ENCODE results near the gene HORMAD2. TPM values are rescaled to one million over a fixed set of nuclear protein-coding genes. Genes with fewer than 3 reads are reported as not detected.

HORMAD2 gene
- total RNA-seq, 1 donor from 2014 or later, result not detected

DNA sequence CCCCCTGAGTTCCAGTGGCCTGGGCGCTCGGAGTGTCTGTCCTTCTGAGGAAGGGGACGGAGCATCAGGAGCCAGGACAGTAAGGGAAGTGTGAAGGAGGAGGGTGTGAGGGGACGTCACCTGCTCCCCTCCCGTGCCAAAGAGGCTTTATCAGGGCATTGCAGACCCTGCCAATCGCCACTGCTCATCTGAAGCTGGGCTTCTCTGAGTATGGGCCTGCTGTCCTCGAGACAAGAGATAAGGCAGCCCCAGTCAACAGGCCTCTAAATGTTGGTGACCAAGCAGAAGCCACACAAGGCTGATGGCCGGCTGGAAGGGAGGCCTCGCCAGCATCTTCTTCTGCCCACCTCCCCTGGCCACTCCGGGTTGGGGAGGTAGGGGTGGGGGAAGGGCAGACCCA, 136.4 kb downstream of the HORMAD2 start:
- Mint-ChIP-seq H3K4me3 (ENCODE audit: unreplicated experiment) (no peak overlapping the region), H3K27ac (ENCODE audit: unreplicated experiment) (peak overlapping the region; percentile 69), H3K27me3 (ENCODE audit: unreplicated experiment) (no peaks in the 10 kb centered on the region), H3K36me3 (ENCODE audit: unreplicated experiment) (no peaks in the 10 kb centered on the region), H3K4me1 (ENCODE audit: unreplicated experiment) (peaks cover 39% of the 10 kb centered on the region), H3K9me3 (ENCODE audit: unreplicated experiment) (no peaks in the 10 kb centered on the region)
- no peak for DNase-seq (ENCODE audit: extremely low spot score, unreplicated experiment)
- TF ChIP-seq, protein P1, sequence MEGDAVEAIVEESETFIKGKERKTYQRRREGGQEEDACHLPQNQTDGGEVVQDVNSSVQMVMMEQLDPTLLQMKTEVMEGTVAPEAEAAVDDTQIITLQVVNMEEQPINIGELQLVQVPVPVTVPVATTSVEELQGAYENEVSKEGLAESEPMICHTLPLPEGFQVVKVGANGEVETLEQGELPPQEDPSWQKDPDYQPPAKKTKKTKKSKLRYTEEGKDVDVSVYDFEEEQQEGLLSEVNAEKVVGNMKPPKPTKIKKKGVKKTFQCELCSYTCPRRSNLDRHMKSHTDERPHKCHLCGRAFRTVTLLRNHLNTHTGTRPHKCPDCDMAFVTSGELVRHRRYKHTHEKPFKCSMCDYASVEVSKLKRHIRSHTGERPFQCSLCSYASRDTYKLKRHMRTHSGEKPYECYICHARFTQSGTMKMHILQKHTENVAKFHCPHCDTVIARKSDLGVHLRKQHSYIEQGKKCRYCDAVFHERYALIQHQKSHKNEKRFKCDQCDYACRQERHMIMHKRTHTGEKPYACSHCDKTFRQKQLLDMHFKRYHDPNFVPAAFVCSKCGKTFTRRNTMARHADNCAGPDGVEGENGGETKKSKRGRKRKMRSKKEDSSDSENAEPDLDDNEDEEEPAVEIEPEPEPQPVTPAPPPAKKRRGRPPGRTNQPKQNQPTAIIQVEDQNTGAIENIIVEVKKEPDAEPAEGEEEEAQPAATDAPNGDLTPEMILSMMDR (IDR thresholded peaks at IDR 0.05), result no peak

DNA sequence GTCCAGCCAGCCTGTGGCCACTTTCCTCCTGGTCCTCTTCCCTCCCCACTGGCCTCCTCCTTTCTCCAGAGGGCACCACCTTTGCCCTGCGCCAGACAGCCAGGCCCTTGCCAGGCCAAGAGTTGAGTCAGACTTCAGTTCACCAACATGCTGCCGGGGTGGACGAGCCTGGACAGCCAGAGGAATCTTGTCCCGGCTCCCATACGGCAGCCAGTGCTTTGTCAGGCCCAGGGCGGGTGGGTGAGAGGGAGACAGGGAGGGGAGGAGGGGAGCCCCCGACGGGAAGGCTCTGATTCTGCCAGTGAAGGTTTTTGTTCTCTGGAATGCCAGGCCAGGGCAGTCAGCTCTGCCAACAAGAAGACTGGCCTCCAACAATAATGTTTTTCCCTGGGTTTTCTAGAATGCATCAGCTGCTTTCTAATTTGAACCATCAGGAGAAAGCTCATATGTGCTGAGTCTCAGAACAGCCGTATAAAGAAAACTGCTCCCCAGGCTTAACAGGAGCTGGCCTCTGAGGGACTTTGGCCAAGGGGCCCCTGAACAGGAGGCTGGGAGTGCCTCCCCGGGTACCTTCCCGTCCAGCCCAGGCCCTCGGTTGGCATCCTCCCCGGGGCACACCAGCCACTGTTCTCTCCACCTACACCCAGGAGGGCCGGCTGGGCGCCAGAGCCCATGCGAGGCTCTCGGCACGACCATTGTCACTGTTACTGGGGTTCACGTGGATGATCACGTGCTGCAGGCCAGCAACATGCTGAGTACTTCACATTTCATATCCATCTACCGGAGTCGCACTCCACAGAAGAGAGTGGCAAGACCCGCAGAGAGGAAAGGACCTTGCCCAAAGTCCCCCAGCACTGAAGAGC, 137.7 kb downstream of the HORMAD2 start:
- TF ChIP-seq, protein P1 (IDR thresholded peaks at IDR 0.05), result no peak
- H3K4me1 Mint-ChIP-seq (ENCODE audit: unreplicated experiment), result peaks cover 30% of the 10 kb centered on the region
- H3K36me3 Mint-ChIP-seq (ENCODE audit: unreplicated experiment), result no peaks in the 10 kb centered on the region
- no peaks in the 10 kb centered on the region for H3K27me3 Mint-ChIP-seq (ENCODE audit: unreplicated experiment)
- peak overlapping the region; percentile 96 for H3K27ac Mint-ChIP-seq (ENCODE audit: unreplicated experiment)
- H3K9me3 Mint-ChIP-seq (ENCODE audit: unreplicated experiment), result no peaks in the 10 kb centered on the region
- DNase-seq (ENCODE audit: extremely low spot score, unreplicated experiment), result no peak
- no peak overlapping the region for H3K4me3 Mint-ChIP-seq (ENCODE audit: unreplicated experiment)

DNA sequence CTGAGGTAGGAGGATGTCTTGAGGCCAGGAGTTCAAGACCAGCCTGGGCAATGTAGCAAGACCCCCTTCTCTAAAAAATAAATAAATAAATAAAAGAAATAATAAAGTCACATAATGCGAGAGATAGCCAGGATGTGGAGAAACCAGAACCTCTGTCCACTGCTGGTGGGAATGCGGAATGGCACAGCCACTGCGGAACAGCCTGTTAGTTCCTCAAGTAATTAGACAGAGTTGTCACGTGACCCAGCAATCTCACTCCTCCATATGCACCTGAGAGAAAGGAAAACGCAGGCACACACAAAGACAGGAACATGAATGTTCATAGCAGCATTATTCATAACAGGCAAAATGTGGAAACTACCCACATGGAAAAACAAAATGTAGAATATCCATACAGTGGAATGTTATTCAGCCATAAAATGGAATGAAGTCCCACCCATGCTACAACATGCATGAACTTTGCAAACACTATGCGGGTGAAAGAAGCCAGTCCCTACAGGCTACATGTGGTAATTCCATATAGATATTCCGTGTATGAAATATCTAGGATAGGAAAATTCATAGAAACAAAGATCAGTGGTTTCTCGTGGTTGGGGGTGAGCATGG, 138.9 kb downstream of the HORMAD2 start:
- Mint-ChIP-seq H3K9me3 (ENCODE audit: unreplicated experiment) (no peaks in the 10 kb centered on the region), H3K27ac (ENCODE audit: unreplicated experiment) (peak overlapping the region; percentile 38), H3K27me3 (ENCODE audit: unreplicated experiment) (no peaks in the 10 kb centered on the region), H3K4me3 (ENCODE audit: unreplicated experiment) (no peak overlapping the region), H3K36me3 (ENCODE audit: unreplicated experiment) (no peaks in the 10 kb centered on the region), H3K4me1 (ENCODE audit: unreplicated experiment) (peaks cover 28% of the 10 kb centered on the region)
- TF ChIP-seq, protein P1 (IDR thresholded peaks at IDR 0.05), result peak; percentile 27
- no peak for DNase-seq (ENCODE audit: extremely low spot score, unreplicated experiment)

DNA sequence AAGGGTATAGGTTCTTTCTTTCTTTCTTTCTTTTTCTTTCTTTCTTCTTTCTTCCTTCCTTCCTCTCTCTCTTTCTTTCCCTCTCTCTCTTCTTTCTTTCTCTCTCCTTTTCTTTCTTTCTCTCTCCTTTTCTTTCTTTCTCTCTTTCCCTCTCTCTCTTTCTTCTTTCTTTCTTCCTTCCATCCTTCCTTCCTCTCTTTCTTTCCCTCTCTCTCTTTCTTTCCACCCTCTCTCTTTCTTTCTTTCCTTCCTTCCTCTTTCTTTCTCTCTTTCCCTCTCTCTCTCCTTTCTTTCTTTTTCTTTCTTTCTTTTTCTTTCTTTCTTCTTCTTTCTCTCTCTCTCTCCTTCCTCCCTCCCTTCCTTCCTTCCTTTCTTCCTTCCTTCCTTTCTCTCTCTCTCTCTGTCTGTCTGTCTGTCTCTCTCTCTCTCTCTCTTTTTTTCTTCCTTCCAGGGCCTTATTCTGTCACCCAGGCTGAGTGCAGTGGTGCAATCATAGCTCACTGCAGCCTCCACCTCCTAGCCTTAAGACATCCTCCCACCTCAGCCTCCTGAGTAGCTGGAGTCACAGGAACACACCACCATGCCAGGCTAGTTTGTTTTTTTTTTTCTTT, 139.5 kb downstream of the HORMAD2 start:
- H3K36me3 Mint-ChIP-seq (ENCODE audit: unreplicated experiment), result no peaks in the 10 kb centered on the region
- no peak overlapping the region for H3K27ac Mint-ChIP-seq (ENCODE audit: unreplicated experiment)
- no peaks in the 10 kb centered on the region for H3K9me3 Mint-ChIP-seq (ENCODE audit: unreplicated experiment)
- H3K4me1 Mint-ChIP-seq (ENCODE audit: unreplicated experiment), result peaks cover 34% of the 10 kb centered on the region
- TF ChIP-seq, protein P1 (IDR thresholded peaks at IDR 0.05), result no peak
- H3K4me3 Mint-ChIP-seq (ENCODE audit: unreplicated experiment), result no peak overlapping the region
- no peaks in the 10 kb centered on the region for H3K27me3 Mint-ChIP-seq (ENCODE audit: unreplicated experiment)
- DNase-seq (ENCODE audit: extremely low spot score, unreplicated experiment), result no peak

Measured in osteocyte (in vitro differentiated cells).